ENCODE data around the gene IFT122.

The IFT122 gene

GRCh38 chr3:129500334-129500658 lies 60.3 kb downstream of the IFT122 start:
- Mint-ChIP-seq H3K4me3 (no peak overlapping the region), H3K36me3 (ENCODE audit: low read depth) (peaks cover 35% of the 10 kb centered on the region)
- TF ChIP-seq, protein P1, sequence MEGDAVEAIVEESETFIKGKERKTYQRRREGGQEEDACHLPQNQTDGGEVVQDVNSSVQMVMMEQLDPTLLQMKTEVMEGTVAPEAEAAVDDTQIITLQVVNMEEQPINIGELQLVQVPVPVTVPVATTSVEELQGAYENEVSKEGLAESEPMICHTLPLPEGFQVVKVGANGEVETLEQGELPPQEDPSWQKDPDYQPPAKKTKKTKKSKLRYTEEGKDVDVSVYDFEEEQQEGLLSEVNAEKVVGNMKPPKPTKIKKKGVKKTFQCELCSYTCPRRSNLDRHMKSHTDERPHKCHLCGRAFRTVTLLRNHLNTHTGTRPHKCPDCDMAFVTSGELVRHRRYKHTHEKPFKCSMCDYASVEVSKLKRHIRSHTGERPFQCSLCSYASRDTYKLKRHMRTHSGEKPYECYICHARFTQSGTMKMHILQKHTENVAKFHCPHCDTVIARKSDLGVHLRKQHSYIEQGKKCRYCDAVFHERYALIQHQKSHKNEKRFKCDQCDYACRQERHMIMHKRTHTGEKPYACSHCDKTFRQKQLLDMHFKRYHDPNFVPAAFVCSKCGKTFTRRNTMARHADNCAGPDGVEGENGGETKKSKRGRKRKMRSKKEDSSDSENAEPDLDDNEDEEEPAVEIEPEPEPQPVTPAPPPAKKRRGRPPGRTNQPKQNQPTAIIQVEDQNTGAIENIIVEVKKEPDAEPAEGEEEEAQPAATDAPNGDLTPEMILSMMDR (IDR thresholded peaks at IDR 0.05) = no peak

GRCh38 chr3:129501630-129502029 lies 61.6 kb downstream of the IFT122 start:
- no peak overlapping the region for H3K4me3 Mint-ChIP-seq

More at GRCh38 chr3:129500334-129500658, 60.3 kb downstream of the IFT122 start:
- no peaks in the 10 kb centered on the region for H3K27me3 Mint-ChIP-seq (ENCODE audit: low read depth, poor library complexity)
- no peak overlapping the region for H3K27ac Mint-ChIP-seq
- peaks cover 32% of the 10 kb centered on the region for H3K4me1 Mint-ChIP-seq
- H3K9me3 Mint-ChIP-seq = no peaks in the 10 kb centered on the region
- DNase-seq = no peak

DNA sequence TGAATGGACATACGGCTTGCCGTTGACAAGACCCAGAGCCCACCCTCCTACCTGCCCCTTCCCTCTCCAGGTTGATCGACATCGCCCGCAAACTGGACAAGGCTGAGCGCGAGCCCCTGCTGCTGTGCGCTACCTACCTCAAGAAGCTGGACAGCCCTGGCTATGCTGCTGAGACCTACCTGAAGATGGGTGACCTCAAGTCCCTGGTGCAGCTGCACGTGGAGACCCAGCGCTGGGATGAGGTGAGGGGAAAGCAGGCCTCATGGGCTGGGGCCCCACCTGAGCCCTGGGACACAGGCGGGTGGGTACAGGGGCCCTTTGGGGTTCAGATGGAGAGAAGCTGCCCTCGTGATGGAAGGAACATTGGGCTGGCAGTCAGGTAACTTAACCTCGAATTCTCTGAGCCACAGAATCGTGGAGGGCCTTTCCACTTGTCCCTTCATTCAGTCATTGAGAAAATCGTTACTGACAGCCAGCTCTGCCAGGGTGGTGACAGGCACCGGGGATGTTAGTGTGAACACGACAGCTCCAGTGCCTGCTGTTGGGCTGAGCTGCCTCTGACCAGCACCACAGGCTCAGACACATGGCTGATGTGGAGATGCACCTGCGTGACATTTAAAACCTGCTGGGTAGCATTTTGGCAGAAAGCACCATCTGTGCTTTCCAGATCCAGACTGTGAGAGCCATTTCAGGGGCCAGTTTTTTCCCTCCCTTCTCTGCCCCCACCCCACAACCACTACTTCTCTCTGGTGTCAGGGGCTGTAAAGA lies 62.8 kb downstream of the IFT122 start:
- no peak overlapping the region for H3K27ac Mint-ChIP-seq
- H3K4me3 Mint-ChIP-seq = no peak overlapping the region
- H3K36me3 Mint-ChIP-seq (ENCODE audit: low read depth) = peaks cover 40% of the 10 kb centered on the region
- TF ChIP-seq, protein P1 (IDR thresholded peaks at IDR 0.05) = no peak
- H3K9me3 Mint-ChIP-seq = no peaks in the 10 kb centered on the region
- H3K4me1 Mint-ChIP-seq = peaks cover 29% of the 10 kb centered on the region
- DNase-seq = no peak
- H3K27me3 Mint-ChIP-seq (ENCODE audit: low read depth, poor library complexity) = no peaks in the 10 kb centered on the region

More at GRCh38 chr3:129501630-129502029, 61.6 kb downstream of the IFT122 start:
- Mint-ChIP-seq H3K4me1 (peaks cover 32% of the 10 kb centered on the region), H3K36me3 (ENCODE audit: low read depth) (peaks cover 37% of the 10 kb centered on the region), H3K9me3 (no peaks in the 10 kb centered on the region), H3K27ac (peak overlapping the region; percentile 63), H3K27me3 (ENCODE audit: low read depth, poor library complexity) (no peaks in the 10 kb centered on the region)
- DNase-seq = no peak
- TF ChIP-seq, protein P1 (IDR thresholded peaks at IDR 0.05) = no peak

DNA sequence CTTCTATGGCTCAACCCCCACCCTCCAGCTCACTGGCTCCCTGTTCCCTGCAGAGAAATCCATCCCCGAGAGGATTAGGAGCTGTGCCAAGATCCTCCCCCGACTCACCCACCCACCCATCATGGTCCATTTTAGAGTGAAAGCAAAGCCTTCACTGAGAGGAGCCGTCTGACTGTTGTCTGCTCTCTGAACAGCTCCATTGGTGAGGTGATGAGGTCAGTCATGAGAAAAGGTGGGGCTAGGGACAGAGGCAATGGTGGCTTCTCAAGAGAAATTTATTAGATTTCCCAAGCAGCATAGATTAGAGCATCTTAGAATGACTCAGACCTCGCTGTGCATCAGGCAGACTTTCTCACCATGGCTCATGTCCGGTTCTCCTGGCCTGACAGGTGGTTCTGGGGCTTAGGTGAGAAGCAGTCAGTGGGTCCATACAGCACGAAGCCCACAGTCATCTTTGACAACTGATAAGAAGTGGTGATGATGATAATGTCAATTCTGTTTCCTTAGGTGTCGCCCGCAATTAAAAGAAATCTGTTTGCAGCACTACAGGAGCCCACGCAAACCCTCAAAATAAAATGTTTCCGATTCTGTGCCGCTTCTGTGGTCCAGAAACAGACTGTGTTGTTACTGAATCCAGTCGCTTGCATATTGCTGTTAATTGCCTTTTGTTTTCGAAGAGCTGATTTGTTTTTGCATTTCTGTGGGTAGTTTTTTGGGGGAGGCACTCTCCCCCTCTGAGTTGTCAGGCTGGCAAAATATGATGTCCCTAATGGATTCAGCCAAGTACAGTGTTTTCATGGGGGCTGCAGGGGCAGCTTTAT lies 63.7 kb downstream of the IFT122 start:
- H3K4me1 Mint-ChIP-seq = peaks cover 29% of the 10 kb centered on the region
- H3K36me3 Mint-ChIP-seq (ENCODE audit: low read depth) = peaks cover 44% of the 10 kb centered on the region
- no peak overlapping the region for H3K4me3 Mint-ChIP-seq
- DNase-seq = no peak
- no peak overlapping the region for H3K27ac Mint-ChIP-seq
- H3K27me3 Mint-ChIP-seq (ENCODE audit: low read depth, poor library complexity) = peaks cover 3% of the 10 kb centered on the region
- TF ChIP-seq, protein P1 (IDR thresholded peaks at IDR 0.05) = no peak
- H3K9me3 Mint-ChIP-seq = no peaks in the 10 kb centered on the region

- Mint-ChIP-seq H3K9me3 (no peaks in the 10 kb centered on the region), H3K4me1 (peaks cover 23% of the 10 kb centered on the region), H3K4me3 (no peak overlapping the region), H3K36me3 (ENCODE audit: low read depth) (peaks cover 45% of the 10 kb centered on the region), H3K27ac (no peak overlapping the region), H3K27me3 (ENCODE audit: low read depth, poor library complexity) (peaks cover 4% of the 10 kb centered on the region)
- TF ChIP-seq, protein P1 (IDR thresholded peaks at IDR 0.05) = no peak
- DNase-seq = no peak
Measured at GRCh38 chr3:129504471-129505100, 64.6 kb downstream of the IFT122 start.
